ENCODE measurements around the gene MBNL1.

DNA sequence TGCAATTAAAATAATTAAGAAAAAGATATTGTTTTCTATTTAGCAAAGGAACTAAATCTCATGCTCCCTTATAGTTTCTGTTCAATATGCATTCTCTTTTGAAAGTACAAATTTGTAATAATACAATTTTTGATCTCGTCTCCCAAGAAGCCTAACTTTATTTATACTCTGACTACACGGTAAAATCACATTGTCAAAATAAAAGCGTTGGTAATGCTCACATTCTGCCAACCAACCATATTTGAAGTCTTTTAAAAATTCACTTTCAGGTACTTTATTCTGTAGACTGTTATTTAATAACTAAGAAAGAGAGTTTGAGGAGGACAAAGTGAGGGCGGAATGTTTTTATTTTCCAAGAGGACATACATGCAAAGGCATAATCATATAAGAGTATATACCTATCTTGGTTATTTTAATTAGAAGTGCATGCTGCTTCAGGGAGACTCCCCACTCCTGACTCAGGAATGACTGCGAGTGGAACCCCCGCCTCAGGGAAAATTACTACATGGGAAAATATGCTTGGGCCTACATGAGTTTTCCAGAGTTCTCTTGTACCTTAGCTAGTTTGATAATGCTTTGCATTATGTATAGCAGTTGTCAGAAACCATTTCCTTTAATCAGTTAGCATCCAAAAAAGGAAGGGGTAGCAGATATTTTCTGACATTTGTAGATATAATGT lies 19.3 kb downstream of the MBNL1 start:
- TF ChIP-seq FOXP2 (optimal IDR thresholded peaks at IDR 0.05; ENCODE audit: control extremely low read depth, extremely low read length, insufficient read depth) (no peak), POLR2AphosphoS5 (IDR thresholded peaks at IDR 0.05; ENCODE audit: borderline replicate concordance, low read depth, low read length) (no peak), EZH2 (IDR thresholded peaks at IDR 0.05) (no peak)
